Calu3 (cell line): ENCODE results near the gene CEP97. TPM values are rescaled to one million over a fixed set of nuclear protein-coding genes. Genes with fewer than 3 reads are reported as not detected.
"Not testable (repeated sequence)": the region's sequence is repeated elsewhere in the genome, so short reads cannot be mapped to it uniquely, and the experiment has no call there.

Experiments
- BruUV-seq: library from RNA; stranded (reverse); fragments of 400-500 nt; replicated peaks from 2 replicates; lab custom pipeline; 2021; lab: Mats Ljungman, UMichigan
- CTCF ChIA-PET: fragments of 300-600 bp; sonication (Branson Sonifier 250); formaldehyde crosslinking; loops from one replicate; lab custom pipeline; 2022; ENCODE audit warnings: antibody characterized with exemption; lab: Charles Lee
- DNase-seq: peaks from one replicate; pipeline ENCODE4 v3.0.0; 2022
- H3K27ac Mint-ChIP-seq: one replicate; pipeline ENCODE4 v1.8.0; 2022; ENCODE audit warnings: mixed read lengths; ENCODE audit not compliant: unreplicated experiment
- H3K27me3 Mint-ChIP-seq: one replicate; pipeline ENCODE4 v1.8.0; 2022; ENCODE audit warnings: mixed read lengths; ENCODE audit not compliant: unreplicated experiment
- H3K36me3 Mint-ChIP-seq: one replicate; pipeline ENCODE4 v1.8.0; 2022; ENCODE audit warnings: mild to moderate bottlenecking, moderate library complexity, mixed read lengths; ENCODE audit not compliant: insufficient read depth, unreplicated experiment
- H3K4me1 Mint-ChIP-seq: one replicate; pipeline ENCODE4 v1.8.0; 2022; ENCODE audit warnings: mild to moderate bottlenecking, low read depth, mixed read lengths; ENCODE audit not compliant: unreplicated experiment
- H3K4me3 Mint-ChIP-seq: one replicate; pipeline ENCODE4 v1.8.0; 2022; ENCODE audit warnings: mild to moderate bottlenecking, low read depth, moderate library complexity, mixed read lengths; ENCODE audit not compliant: unreplicated experiment
- H3K9me3 Mint-ChIP-seq: one replicate; pipeline ENCODE4 v1.8.0; 2022; ENCODE audit warnings: low read depth, mixed read lengths; ENCODE audit not compliant: unreplicated experiment
- CTCF ChIP-seq: fragments of 200-600 bp; IDR thresholded peaks from one replicate; pipeline ENCODE4 v1.8.0; 2022; ENCODE audit warnings: antibody characterized with exemption; ENCODE audit not compliant: unreplicated experiment
- intact Hi-C: fragments of 100-400 bp; cut with micrococcal nuclease; formaldehyde crosslinking; loops from one replicate; pipeline ENCODE4 v1.10.0; 2022; ENCODE audit not compliant: unreplicated experiment
- total RNA-seq: library from RNA; stranded (reverse); gene quantifications from 2 replicates; pipeline ENCODE4 v1.2.3, GENCODE V29; 2022

CEP97 gene
- total RNA-seq, 1 experiment from 2014 or later, result 5.4 TPM

- no peaks in the 10 kb centered on the region for H3K36me3 Mint-ChIP-seq
- CTCF ChIA-PET, result no interaction called here
- no peak overlapping the region for H3K27ac Mint-ChIP-seq
- DNase-seq, result no peak
- no peaks in the 10 kb centered on the region for H3K9me3 Mint-ChIP-seq
- no peak overlapping the region for H3K4me3 Mint-ChIP-seq
- BruUV-seq, result no TSS peak
- peaks cover 7% of the 10 kb centered on the region for H3K4me1 Mint-ChIP-seq
- intact Hi-C loops, result no loop called here
- TF ChIP-seq CTCF, result no peak
- no peaks in the 10 kb centered on the region for H3K27me3 Mint-ChIP-seq
These were observed 22.4 kb upstream of the CEP97 start for GRCh38 chr3:101701696-101702634.

- intact Hi-C loops, result no loop called here
These were observed 21.7 kb upstream of the CEP97 start for GRCh38 chr3:101702726-101703125.

GRCh38 chr3:101703169-101703568 lies 21.2 kb upstream of the CEP97 start:
- H3K27me3 Mint-ChIP-seq, result no peaks in the 10 kb centered on the region
- BruUV-seq, result no TSS peak
- H3K4me3 Mint-ChIP-seq, result peak overlapping the region; percentile 41
- intact Hi-C loops, result no loop called here
- peak overlapping the region; percentile 72 for H3K27ac Mint-ChIP-seq
- CTCF ChIA-PET, result no interaction called here
- no peak for TF ChIP-seq CTCF
- peaks cover 7% of the 10 kb centered on the region for H3K4me1 Mint-ChIP-seq
- no peaks in the 10 kb centered on the region for H3K36me3 Mint-ChIP-seq
- DNase-seq, result peak; percentile 41
- H3K9me3 Mint-ChIP-seq, result no peaks in the 10 kb centered on the region

More at GRCh38 chr3:101702726-101703125, 21.7 kb upstream of the CEP97 start:
- peaks cover 7% of the 10 kb centered on the region for H3K4me1 Mint-ChIP-seq
- H3K9me3 Mint-ChIP-seq, result no peaks in the 10 kb centered on the region
- H3K4me3 Mint-ChIP-seq, result no peak overlapping the region
- BruUV-seq, result no TSS peak
- CTCF ChIA-PET, result no interaction called here
- H3K36me3 Mint-ChIP-seq, result no peaks in the 10 kb centered on the region
- no peaks in the 10 kb centered on the region for H3K27me3 Mint-ChIP-seq
- no peak for TF ChIP-seq CTCF
- H3K27ac Mint-ChIP-seq, result peak overlapping the region; percentile 72
- DNase-seq, result no peak

- CTCF ChIA-PET, result interaction anchor here (0.6 kb wide), 1 partner anchor 825 kb away, joined by 3 read pairs; no protein-coding TSS in a partner anchor
- H3K27ac Mint-ChIP-seq, DNase-seq, H3K4me1 Mint-ChIP-seq, intact Hi-C loops, H3K9me3 Mint-ChIP-seq, H3K27me3 Mint-ChIP-seq, BruUV-seq, H3K36me3 Mint-ChIP-seq, H3K4me3 Mint-ChIP-seq: not testable (repeated sequence)
These were observed 19.8 kb upstream of the CEP97 start for GRCh38 chr3:101704639-101705038.

- DNase-seq, result no peak
- Mint-ChIP-seq H3K4me1 (no peaks in the 10 kb centered on the region), H3K27ac (no peak overlapping the region), H3K9me3 (no peaks in the 10 kb centered on the region), H3K4me3 (no peak overlapping the region), H3K27me3 (no peaks in the 10 kb centered on the region), H3K36me3 (no peaks in the 10 kb centered on the region)
- CTCF ChIA-PET, result no interaction called here
- no TSS peak for BruUV-seq
- no peak for TF ChIP-seq CTCF
- intact Hi-C loops, result no loop called here
These were observed 15.3 kb upstream of the CEP97 start for GRCh38 chr3:101709126-101709525.
